ENCODE results near the gene GLUD2.
"Not testable (repeated sequence)": the region's sequence is repeated elsewhere in the genome, so short reads cannot be mapped to it uniquely, and the experiment has no call there.

The GLUD2 gene

DNA sequence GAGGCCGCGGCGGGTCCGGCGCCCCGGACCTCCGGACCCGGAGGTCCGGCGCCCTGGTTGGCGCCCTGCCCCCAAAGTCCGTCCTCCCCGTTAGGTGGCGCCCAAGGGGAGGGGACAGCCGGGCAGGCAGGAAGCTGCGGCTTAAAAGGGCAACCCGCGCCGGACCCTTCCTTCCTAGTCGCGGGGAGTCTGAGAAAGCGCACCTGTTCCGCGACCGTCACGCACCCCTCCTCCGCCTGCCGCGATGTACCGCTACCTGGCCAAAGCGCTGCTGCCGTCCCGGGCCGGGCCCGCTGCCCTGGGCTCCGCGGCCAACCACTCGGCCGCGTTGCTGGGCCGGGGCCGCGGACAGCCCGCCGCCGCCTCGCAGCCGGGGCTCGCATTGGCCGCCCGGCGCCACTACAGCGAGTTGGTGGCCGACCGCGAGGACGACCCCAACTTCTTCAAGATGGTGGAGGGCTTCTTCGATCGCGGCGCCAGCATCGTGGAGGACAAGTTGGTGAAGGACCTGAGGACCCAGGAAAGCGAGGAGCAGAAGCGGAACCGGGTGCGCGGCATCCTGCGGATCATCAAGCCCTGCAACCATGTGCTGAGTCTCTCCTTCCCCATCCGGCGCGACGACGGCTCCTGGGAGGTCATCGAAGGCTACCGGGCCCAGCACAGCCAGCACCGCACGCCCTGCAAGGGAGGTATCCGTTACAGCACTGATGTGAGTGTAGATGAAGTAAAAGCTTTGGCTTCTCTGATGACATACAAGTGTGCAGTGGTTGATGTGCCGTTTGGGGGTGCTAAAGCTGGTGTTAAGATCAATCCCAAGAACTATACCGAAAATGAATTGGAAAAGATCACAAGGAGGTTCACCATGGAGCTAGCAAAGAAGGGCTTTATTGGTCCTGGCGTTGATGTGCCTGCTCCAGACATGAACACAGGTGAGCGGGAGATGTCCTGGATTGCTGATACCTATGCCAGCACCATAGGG is at the start of gene GLUD2:
TSS of gene GLUD2 (plus strand) at position 170 of the 979 bp plus-strand sequence. CDS start at position 245, 75 bp downstream.
- H3K4me3 ChIP-seq (ENCODE audit: low read depth, low read length, poor library complexity, severe bottlenecking); H2AFZ ChIP-seq (ENCODE audit: low read length): not testable (repeated sequence)

DNA sequence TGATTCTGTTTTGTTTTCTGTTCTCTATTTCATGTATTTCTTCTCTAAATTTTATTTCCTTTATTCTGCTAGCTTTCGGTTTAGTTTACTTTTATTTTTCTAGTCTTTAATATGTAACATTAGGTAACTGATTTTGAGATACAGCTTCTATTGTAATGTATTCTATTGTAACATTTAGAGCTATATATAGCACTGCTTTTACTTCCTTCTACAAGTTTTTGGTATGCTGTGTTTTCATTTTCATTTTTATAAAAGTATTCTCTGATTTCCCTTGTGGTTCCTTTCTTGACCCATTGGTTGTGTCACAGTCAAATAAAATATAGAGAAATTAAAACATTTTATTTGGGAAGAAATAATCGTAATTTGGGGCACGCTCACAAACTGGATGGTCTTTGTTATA is 48.0 kb upstream of the GLUD2 start:
- Histone ChIP-seq H3K27ac (ENCODE audit: low read depth, low read length, poor library complexity, severe bottlenecking) (no peak overlapping the region), H3K79me2 (ENCODE audit: insufficient read depth, low read length) (no peaks in the 10 kb centered on the region), H3K9ac (ENCODE audit: low read length) (no peak overlapping the region), H3K9me2 (ENCODE audit: low read depth, low read length) (no peaks in the 10 kb centered on the region), H3F3A (ENCODE audit: insufficient read depth, low read length) (no peaks in the 10 kb centered on the region), H3K4me1 (ENCODE audit: insufficient read depth, low read length, severe bottlenecking) (no peaks in the 10 kb centered on the region), H3K27me3 (ENCODE audit: insufficient read depth, low read length) (no peaks in the 10 kb centered on the region), H3K4me2 (ENCODE audit: low read length) (no peak overlapping the region), H3K9me3 (ENCODE audit: low read length) (no peaks in the 10 kb centered on the region), H2AFZ (ENCODE audit: low read length) (no peak overlapping the region), H3K36me3 (ENCODE audit: insufficient read depth, low read length) (no peaks in the 10 kb centered on the region), H3K4me3 (ENCODE audit: low read depth, low read length, poor library complexity, severe bottlenecking) (no peak overlapping the region), H4K20me1 (ENCODE audit: insufficient read depth, low read length) (no peaks in the 10 kb centered on the region)
- no peak for TF ChIP-seq EZH2 (IDR thresholded peaks at IDR 0.05; ENCODE audit: borderline replicate concordance, low read length)
- TF ChIP-seq, protein P1, sequence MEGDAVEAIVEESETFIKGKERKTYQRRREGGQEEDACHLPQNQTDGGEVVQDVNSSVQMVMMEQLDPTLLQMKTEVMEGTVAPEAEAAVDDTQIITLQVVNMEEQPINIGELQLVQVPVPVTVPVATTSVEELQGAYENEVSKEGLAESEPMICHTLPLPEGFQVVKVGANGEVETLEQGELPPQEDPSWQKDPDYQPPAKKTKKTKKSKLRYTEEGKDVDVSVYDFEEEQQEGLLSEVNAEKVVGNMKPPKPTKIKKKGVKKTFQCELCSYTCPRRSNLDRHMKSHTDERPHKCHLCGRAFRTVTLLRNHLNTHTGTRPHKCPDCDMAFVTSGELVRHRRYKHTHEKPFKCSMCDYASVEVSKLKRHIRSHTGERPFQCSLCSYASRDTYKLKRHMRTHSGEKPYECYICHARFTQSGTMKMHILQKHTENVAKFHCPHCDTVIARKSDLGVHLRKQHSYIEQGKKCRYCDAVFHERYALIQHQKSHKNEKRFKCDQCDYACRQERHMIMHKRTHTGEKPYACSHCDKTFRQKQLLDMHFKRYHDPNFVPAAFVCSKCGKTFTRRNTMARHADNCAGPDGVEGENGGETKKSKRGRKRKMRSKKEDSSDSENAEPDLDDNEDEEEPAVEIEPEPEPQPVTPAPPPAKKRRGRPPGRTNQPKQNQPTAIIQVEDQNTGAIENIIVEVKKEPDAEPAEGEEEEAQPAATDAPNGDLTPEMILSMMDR (IDR thresholded peaks at IDR 0.05; ENCODE audit: low read length), result no peak

More for the DNA sequence above, at the start of gene GLUD2:
- H4K20me1 ChIP-seq (ENCODE audit: insufficient read depth, low read length); H3F3A ChIP-seq (ENCODE audit: insufficient read depth, low read length); H3K79me2 ChIP-seq (ENCODE audit: insufficient read depth, low read length); H3K27ac ChIP-seq (ENCODE audit: low read depth, low read length, poor library complexity, severe bottlenecking); H3K9me2 ChIP-seq (ENCODE audit: low read depth, low read length); H3K36me3 ChIP-seq (ENCODE audit: insufficient read depth, low read length); H3K9me3 ChIP-seq (ENCODE audit: low read length); H3K4me1 ChIP-seq (ENCODE audit: insufficient read depth, low read length, severe bottlenecking); H3K9ac ChIP-seq (ENCODE audit: low read length); H3K27me3 ChIP-seq (ENCODE audit: insufficient read depth, low read length); H3K4me2 ChIP-seq (ENCODE audit: low read length): not testable (repeated sequence)

GRCh38 chrX:121000589-121000988 is 46.8 kb upstream of the GLUD2 start:
- no peaks in the 10 kb centered on the region for H3K9me3 ChIP-seq (ENCODE audit: low read length)
- no peak overlapping the region for H3K9ac ChIP-seq (ENCODE audit: low read length)
- H3K4me2 ChIP-seq (ENCODE audit: low read length), result no peak overlapping the region
- H3K9me2 ChIP-seq (ENCODE audit: low read depth, low read length), result no peaks in the 10 kb centered on the region
- no peak overlapping the region for H3K27ac ChIP-seq (ENCODE audit: low read depth, low read length, poor library complexity, severe bottlenecking)
- H4K20me1 ChIP-seq (ENCODE audit: insufficient read depth, low read length), result no peaks in the 10 kb centered on the region
- no peak for TF ChIP-seq EZH2 (IDR thresholded peaks at IDR 0.05; ENCODE audit: borderline replicate concordance, low read length)
- TF ChIP-seq, protein P1 (IDR thresholded peaks at IDR 0.05; ENCODE audit: low read length), result peak; percentile 42; the same call in 1 of the 2 replicates
- no peaks in the 10 kb centered on the region for H3K27me3 ChIP-seq (ENCODE audit: insufficient read depth, low read length)
- H3K4me1 ChIP-seq (ENCODE audit: insufficient read depth, low read length, severe bottlenecking), result no peaks in the 10 kb centered on the region
- H2AFZ ChIP-seq (ENCODE audit: low read length), result no peak overlapping the region
- no peaks in the 10 kb centered on the region for H3K79me2 ChIP-seq (ENCODE audit: insufficient read depth, low read length)
- H3K36me3 ChIP-seq (ENCODE audit: insufficient read depth, low read length), result no peaks in the 10 kb centered on the region
- no peak overlapping the region for H3K4me3 ChIP-seq (ENCODE audit: low read depth, low read length, poor library complexity, severe bottlenecking)
- H3F3A ChIP-seq (ENCODE audit: insufficient read depth, low read length), result no peaks in the 10 kb centered on the region
